DMS114 treated with DMSO at 0.1 percent for 48 hours (cell line): Measurements from ENCODE around the gene PATJ.
A peak's percentile ranks its signal among the peaks of the same experiment; 100 is the strongest.

Experiments
- DNase-seq: peaks from one replicate; lab custom pipeline; 2025; ENCODE audit not compliant: unreplicated experiment; lab: John Stamatoyannopoulos, UW

Gene PATJ

DNA sequence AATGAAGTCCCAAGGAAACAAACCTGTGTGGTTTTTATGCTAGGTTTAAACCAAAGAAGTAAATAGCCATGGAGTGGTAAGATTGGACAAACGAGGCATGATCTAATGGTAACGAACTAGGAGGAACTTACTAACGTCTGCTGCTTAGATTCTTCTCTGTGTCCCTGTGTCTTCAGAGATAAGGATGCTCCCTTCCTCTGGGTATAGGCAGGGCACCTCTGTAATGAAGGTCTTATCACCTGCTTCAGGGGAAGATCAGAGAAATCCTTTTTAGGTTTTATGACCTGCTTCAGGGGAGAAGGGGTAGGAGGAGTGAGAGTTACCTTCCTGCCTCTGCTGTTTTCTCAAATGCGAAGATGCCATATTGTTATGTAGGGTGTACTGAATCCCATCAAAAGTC is 237.4 kb downstream of the PATJ start:
- no peak for DNase-seq

GRCh38 chr1:61980561-61980960 is 238.3 kb downstream of the PATJ start:
- no peak for DNase-seq

- no peak for DNase-seq
Measured at GRCh38 chr1:61981870-61982660, 239.8 kb downstream of the PATJ start.

- no peak for DNase-seq
Measured at GRCh38 chr1:61983236-61983635, 241.0 kb downstream of the PATJ start.

DNA sequence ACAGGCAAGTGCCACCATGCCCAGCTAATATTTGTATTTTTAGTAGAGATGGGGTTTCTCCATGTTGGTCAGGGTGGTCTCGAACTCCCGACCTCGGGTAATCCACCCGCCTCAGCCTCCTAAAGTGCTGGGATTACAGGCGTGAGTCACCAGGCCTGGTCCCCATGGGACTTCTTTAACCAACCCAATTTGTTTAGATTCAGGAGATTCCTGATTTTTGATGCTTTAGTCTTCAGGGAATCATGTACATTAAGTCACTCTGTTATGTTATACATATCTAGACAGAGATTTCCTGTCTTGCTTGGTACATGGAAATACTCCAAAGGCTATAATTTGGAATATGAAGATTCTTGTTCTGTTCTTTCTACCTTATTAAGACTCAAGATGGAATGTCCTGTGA is 250.0 kb downstream of the PATJ start:
- DNase-seq: no peak

- no peak for DNase-seq
Measured at GRCh38 chr1:61993331-61993961, 251.2 kb downstream of the PATJ start.

DNA sequence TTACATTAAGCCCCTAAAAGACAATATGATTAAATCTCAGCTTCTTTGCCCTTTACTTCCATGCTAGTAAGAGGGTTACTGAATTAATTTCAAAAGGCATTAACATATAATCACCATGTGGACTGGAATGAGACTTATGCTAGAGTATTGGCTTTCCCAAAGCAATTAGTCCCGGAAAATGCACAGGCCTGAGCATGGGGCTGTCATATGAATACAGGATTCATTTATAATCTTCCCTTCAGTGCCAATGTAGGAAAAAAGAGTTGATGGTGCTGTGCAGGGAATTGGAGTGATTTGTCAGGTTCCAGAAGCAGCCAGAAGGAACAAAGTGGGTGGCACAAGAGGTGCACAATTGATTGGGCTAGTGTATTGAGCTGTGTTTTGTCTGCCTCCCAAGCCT is 253.4 kb downstream of the PATJ start:
- DNase-seq: no peak

GRCh38 chr1:61997123-61997522 is 254.8 kb downstream of the PATJ start:
- no peak for DNase-seq

DNA sequence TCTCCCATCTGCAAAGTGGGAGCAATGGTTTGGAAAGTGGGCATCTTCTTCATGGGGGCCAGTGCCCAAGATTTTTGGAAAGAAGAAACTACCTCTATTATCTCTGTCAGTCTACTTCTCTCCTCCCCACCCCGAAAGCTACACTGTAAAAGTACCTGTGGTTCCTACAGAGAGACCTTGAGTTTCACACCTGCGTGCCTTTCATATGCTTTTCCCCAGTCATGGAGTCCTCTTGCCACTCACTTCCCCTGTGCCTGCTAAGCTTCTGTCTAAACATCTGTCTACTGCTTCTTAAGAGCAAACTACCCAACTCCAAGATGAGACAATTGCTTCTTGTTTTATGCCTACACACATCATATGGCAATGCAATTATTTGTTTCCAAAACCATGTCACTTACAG is 261.5 kb downstream of the PATJ start:
- DNase-seq: no peak

- DNase-seq: no peak
Measured at GRCh38 chr1:62006690-62007089, 264.4 kb downstream of the PATJ start.

DNA sequence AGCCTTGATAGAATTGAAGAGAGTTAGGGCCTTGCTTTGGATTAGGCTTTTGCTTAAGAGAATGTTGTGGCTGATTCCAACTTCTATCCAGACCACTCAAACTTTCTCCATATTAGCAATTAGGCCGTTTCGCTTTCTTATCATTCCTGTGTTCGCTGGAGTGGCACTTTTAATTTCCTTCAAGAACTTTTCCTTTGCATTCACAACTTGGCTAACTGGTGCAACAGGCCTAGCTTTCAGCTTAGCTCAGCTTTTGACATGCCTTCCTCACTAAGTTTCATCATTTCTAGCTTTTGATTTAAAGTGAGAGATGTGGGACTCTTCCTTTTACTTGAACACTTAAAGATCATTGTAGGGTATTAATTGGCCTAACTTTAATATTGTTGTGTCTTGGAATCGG is 268.7 kb downstream of the PATJ start:
- no peak for DNase-seq

- DNase-seq: no peak
Measured at GRCh38 chr1:62012095-62012494, 269.8 kb downstream of the PATJ start.

- DNase-seq: no peak
Measured at GRCh38 chr1:62012836-62013235, 270.6 kb downstream of the PATJ start.

DNA sequence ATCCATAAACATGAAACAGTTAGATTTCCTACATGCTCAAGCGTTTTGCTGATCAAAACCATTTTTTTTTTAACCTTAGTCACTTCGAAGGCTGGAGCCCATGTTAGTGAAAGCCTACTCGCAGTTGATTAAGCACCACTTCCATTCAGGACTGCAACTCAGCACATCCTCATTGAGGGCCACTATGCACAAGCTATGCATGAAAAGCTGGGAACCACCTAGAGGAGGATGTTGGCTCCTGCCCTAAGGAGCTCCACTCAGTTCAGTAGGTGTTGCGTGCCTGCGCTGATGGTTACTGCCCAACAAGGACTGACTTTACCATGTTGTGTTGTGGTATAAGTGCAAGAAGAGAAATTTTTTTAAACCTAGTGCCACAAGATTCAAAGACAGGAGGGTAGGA is 271.0 kb downstream of the PATJ start:
- DNase-seq: no peak

- no peak for DNase-seq
Measured at GRCh38 chr1:62022382-62022983, 280.2 kb downstream of the PATJ start.

DNA sequence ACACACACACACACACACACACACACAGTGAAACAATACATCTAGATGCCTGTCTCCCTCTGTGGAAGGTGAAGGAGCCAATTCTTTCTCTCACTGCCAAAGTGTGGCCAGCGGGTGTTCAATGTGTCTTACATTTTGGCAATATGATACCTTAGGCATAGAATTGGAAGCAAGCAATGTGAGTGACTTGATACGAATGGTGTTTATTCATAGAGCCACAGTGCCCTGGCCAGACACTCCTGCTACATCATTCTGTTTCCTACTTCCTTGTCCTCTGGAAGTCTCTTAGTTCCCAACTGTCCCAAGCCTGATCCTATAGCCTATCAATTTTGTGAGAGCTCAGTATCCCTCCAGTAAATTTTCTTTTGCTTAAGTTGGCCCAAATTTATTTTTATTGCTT is 282.4 kb downstream of the PATJ start:
- no peak for DNase-seq

- no peak for DNase-seq
Measured at GRCh38 chr1:62025154-62025553, 282.9 kb downstream of the PATJ start.

GRCh38 chr1:62025892-62026291 is 283.6 kb downstream of the PATJ start:
- DNase-seq: no peak

DNA sequence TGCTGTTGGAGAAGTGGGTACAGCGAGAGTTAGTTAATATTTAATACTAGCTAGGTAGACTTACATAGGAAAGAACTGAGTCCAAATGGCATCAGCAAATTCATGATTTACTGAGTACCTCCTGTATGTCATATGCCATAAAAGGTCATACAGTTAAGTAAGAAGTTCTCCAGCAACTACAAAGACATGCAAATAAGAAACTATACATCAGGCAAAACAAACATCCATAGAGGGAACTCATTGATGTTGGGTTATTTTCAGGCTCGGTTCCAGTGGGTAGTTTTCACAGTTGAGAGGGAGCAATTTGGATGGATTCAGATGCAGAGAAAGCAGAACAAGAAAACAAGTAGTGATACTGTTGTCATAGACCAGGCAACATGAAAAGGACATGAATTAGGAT is 287.4 kb downstream of the PATJ start:
- no peak for DNase-seq

DNA sequence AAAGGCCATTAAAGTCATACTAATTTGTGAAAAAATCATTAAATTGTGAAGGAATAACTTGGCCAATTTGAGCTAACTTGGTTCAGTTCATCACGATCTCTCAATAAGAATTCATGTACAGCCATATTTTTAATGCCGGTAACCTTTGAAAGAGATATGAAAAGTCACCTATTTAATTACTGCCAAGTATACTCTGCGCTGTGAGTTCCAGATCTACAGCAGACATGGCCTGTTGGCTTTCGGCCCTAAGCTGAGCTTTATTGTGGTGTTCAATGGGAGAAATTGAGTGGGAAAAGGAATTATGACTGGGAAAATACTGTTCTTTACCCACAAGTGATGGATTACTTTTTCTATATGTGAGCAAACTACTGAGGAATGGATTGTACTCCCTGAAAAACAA is 292.5 kb downstream of the PATJ start:
- DNase-seq: no peak

- no peak for DNase-seq
Measured at GRCh38 chr1:62037274-62037673, 295.0 kb downstream of the PATJ start.

GRCh38 chr1:62038594-62039284 is 296.5 kb downstream of the PATJ start:
- peak; percentile 5 for DNase-seq
